Mesothelial cell of epicardium (in vitro differentiated cells): ENCODE data around the gene BTNL3. TPM values are rescaled to one million over a fixed set of nuclear protein-coding genes. Genes with fewer than 3 reads are reported as not detected.
A peak's percentile ranks its signal among the peaks of the same experiment; 100 is the strongest.

Experiments used
- DNase-seq, 2 experiments: peaks; one replicate each; pipeline ENCODE4 v3.0.0; 2021; ENCODE audit warnings: low spot score in 2 of 2; ENCODE audit not compliant: unreplicated experiment in 2 of 2
- H3K27ac Mint-ChIP-seq: 2 replicates; pipeline ENCODE4 v1.8.0; 2021; ENCODE audit warnings: mixed read lengths
- H3K27me3 Mint-ChIP-seq: 2 replicates; pipeline ENCODE4 v1.8.0; 2021; ENCODE audit warnings: low read depth, mixed read lengths
- H3K36me3 Mint-ChIP-seq: 2 replicates; pipeline ENCODE4 v1.8.0; 2021; ENCODE audit warnings: mixed read lengths
- H3K4me1 Mint-ChIP-seq: 2 replicates; pipeline ENCODE4 v1.8.0; 2021; ENCODE audit warnings: mixed read lengths
- H3K4me3 Mint-ChIP-seq: 2 replicates; pipeline ENCODE4 v1.8.0; 2021; ENCODE audit warnings: mild to moderate bottlenecking, moderate library complexity, mixed read lengths
- H3K9me3 Mint-ChIP-seq: 2 replicates; pipeline ENCODE4 v1.8.0; 2021; ENCODE audit warnings: mixed read lengths
- total RNA-seq: library from RNA; stranded (reverse); gene quantifications from 3 replicates; pipeline ENCODE4 v1.2.1, GENCODE V29; 2021
- TF ChIP-seq, protein P1 (sequence below): fragments of 200-600 bp; sonication (generic); IDR thresholded peaks from one replicate; pipeline ENCODE4 v1.5.0; 2021; ENCODE audit warnings: antibody characterized with exemption; ENCODE audit not compliant: unreplicated experiment

BTNL3 gene
- total RNA-seq, 1 donor from 2014 or later = not detected

DNA sequence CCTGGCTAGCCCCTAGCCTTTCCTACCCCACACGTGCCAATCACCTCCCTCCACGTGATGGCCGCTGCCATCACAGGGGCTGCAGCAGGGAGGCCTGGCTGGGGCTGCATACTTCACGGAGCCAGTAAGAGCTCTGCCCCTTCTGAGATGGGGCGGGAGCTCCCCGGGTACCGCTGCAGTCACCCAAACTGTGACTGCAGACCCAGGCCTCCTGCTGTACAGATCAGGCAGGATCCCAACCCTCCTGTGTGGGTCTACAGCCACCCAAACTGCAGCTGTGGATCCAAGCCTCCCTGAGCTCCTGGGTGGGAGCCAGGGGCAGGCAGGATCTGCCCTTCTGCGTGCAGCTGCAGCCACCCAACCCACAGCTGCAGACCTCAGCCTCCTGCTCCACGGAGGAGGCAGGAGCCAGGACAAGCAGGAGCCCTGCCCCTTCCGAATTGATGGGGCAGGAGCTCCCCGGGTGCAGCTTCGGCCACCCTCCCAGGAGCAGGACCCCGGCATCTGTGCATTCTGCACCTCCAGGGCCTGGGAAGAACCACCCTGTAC is 48.2 kb downstream of the BTNL3 start:
- Mint-ChIP-seq H3K36me3 (no peaks in the 10 kb centered on the region), H3K27ac (no peak overlapping the region), H3K4me1 (no peaks in the 10 kb centered on the region), H3K27me3 (peaks cover 63% of the 10 kb centered on the region), H3K4me3 (no peak overlapping the region), H3K9me3 (no peaks in the 10 kb centered on the region)
- TF ChIP-seq, protein P1, sequence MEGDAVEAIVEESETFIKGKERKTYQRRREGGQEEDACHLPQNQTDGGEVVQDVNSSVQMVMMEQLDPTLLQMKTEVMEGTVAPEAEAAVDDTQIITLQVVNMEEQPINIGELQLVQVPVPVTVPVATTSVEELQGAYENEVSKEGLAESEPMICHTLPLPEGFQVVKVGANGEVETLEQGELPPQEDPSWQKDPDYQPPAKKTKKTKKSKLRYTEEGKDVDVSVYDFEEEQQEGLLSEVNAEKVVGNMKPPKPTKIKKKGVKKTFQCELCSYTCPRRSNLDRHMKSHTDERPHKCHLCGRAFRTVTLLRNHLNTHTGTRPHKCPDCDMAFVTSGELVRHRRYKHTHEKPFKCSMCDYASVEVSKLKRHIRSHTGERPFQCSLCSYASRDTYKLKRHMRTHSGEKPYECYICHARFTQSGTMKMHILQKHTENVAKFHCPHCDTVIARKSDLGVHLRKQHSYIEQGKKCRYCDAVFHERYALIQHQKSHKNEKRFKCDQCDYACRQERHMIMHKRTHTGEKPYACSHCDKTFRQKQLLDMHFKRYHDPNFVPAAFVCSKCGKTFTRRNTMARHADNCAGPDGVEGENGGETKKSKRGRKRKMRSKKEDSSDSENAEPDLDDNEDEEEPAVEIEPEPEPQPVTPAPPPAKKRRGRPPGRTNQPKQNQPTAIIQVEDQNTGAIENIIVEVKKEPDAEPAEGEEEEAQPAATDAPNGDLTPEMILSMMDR = no peak
- DNase-seq = peak in 1 of 2 experiments; percentile 33

- Mint-ChIP-seq H3K4me1 (no peaks in the 10 kb centered on the region), H3K9me3 (no peaks in the 10 kb centered on the region), H3K27me3 (peaks cover 67% of the 10 kb centered on the region), H3K27ac (no peak overlapping the region), H3K36me3 (no peaks in the 10 kb centered on the region), H3K4me3 (no peak overlapping the region)
- TF ChIP-seq, protein P1 = no peak
- DNase-seq = peak in 1 of 2 experiments; percentile 34
Observed at GRCh38 chr5:181037365-181037861, 48.8 kb downstream of the BTNL3 start.

DNA sequence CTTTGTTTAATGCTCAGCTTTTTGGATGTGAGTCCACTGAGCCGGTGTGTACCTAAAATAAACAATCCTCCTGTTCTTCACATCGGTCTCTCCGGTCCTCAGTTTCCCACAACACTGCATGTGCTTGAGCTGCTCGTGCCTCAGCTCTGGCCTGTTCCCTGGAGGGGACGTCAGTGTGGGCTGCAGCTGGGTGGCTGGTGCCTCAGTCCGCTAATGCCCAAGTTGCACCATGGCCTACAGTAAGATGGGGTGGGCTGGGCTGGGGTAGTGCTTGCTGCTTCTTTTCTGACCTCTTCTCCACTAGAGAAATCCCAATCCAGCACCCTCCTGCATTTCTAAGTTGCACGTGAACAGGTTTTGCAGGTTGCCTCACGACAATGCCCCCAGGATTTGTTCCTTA is 50.8 kb downstream of the BTNL3 start:
- Mint-ChIP-seq H3K36me3 (no peaks in the 10 kb centered on the region), H3K27me3 (peaks cover 62% of the 10 kb centered on the region), H3K27ac (no peak overlapping the region), H3K9me3 (no peaks in the 10 kb centered on the region), H3K4me3 (no peak overlapping the region), H3K4me1 (no peaks in the 10 kb centered on the region)
- DNase-seq = no peak
- TF ChIP-seq, protein P1 = no peak

DNA sequence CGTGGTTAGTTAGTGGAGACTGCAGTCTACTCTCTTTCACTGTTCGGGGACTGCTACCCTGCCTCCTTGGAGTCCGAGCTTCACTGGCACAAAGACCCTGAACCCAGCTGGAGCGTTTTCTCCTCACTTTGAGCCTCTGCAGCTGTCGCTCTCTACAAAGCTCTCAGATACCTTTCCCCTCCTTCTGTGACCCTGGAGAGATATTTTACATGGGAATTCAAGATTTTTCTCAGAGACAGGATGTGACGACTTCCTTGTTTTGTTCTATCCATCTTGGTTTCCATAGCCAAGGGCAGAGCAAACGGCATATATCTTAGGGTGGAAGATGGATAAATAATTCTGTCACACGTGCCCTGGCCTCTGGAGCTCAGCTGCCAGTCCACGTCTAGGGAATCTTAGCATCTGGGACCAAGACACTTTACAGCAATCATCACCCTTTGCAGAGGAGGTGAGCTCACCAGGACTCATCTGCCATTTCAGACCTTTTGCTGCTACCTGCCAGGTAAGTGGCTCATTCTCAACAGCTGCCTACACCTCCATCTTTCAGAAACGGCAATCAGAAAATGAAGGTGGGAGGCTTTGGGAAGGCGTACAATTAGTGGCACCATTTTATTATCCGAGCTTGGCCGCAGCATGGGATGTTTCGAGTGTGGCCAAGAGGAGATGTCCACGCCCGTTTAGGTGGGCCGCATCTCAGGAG is 51.4 kb downstream of the BTNL3 start, which contains the start of gene BTNL9:
Gene BTNL9 (plus strand): TSS at position 336 of the 700 bp plus-strand sequence. CDS start 5,224 bp downstream, outside the sequence.
- Mint-ChIP-seq H3K27ac (no peak within 1 kb of the TSS), H3K36me3 (no peaks in the 10 kb centered on the region), H3K4me3 (no peak within 1 kb of the TSS), H3K4me1 (no peaks in the 10 kb centered on the region), H3K9me3 (no peaks in the 10 kb centered on the region), H3K27me3 (peaks cover 57% of the 10 kb centered on the region)
- TF ChIP-seq, protein P1 = no peak
- DNase-seq = no peak

GRCh38 chr5:181040631-181040945 is 51.9 kb downstream of the BTNL3 start:
- TF ChIP-seq, protein P1 = no peak
- H3K9me3 Mint-ChIP-seq = no peaks in the 10 kb centered on the region
- H3K27me3 Mint-ChIP-seq = peaks cover 52% of the 10 kb centered on the region
- H3K27ac Mint-ChIP-seq = no peak overlapping the region
- no peaks in the 10 kb centered on the region for H3K36me3 Mint-ChIP-seq
- no peaks in the 10 kb centered on the region for H3K4me1 Mint-ChIP-seq
- no peak for DNase-seq
- no peak overlapping the region for H3K4me3 Mint-ChIP-seq
